ENCODE results near the gene SNRNP48.

The SNRNP48 gene

GRCh38 chr6:7550433-7550801 is 39.6 kb upstream of the SNRNP48 start:
- no peak for TF ChIP-seq CTCF (IDR thresholded peaks at IDR 0.05; ENCODE audit: low read length, missing control alignments)
- DNase-seq (ENCODE audit: low read depth): no peak
- no peak overlapping the region for H3K4me3 ChIP-seq (replicated peaks; ENCODE audit: low read depth, low read length)

- H3K4me3 ChIP-seq (replicated peaks; ENCODE audit: low read depth, low read length): no peak overlapping the region
- DNase-seq (ENCODE audit: low read depth): no peak
- no peak for TF ChIP-seq CTCF (IDR thresholded peaks at IDR 0.05; ENCODE audit: low read length, missing control alignments)
Observed at GRCh38 chr6:7554533-7555275, 35.3 kb upstream of the SNRNP48 start.

- no peak overlapping the region for H3K4me3 ChIP-seq (replicated peaks; ENCODE audit: low read depth, low read length)
- no peak for TF ChIP-seq CTCF (IDR thresholded peaks at IDR 0.05; ENCODE audit: low read length, missing control alignments)
- DNase-seq (ENCODE audit: low read depth): no peak
Observed at GRCh38 chr6:7555671-7556070, 34.3 kb upstream of the SNRNP48 start.

GRCh38 chr6:7556394-7557106 is 33.4 kb upstream of the SNRNP48 start:
- no peak for TF ChIP-seq CTCF (IDR thresholded peaks at IDR 0.05; ENCODE audit: low read length, missing control alignments)
- H3K4me3 ChIP-seq (replicated peaks; ENCODE audit: low read depth, low read length): no peak overlapping the region
- DNase-seq (ENCODE audit: low read depth): no peak

- no peak for DNase-seq (ENCODE audit: low read depth)
- TF ChIP-seq CTCF (IDR thresholded peaks at IDR 0.05; ENCODE audit: low read length, missing control alignments): no peak
- H3K4me3 ChIP-seq (replicated peaks; ENCODE audit: low read depth, low read length): no peak overlapping the region
Observed at GRCh38 chr6:7557652-7558051, 32.3 kb upstream of the SNRNP48 start.

GRCh38 chr6:7558781-7559180 is 31.2 kb upstream of the SNRNP48 start:
- no peak for DNase-seq (ENCODE audit: low read depth)
- no peak overlapping the region for H3K4me3 ChIP-seq (replicated peaks; ENCODE audit: low read depth, low read length)
- no peak for TF ChIP-seq CTCF (IDR thresholded peaks at IDR 0.05; ENCODE audit: low read length, missing control alignments)
